OCI-LY7 (cell line): ENCODE measurements around the gene TAGLN.

Experiments
- EZH2phosphoT487 ChIP-seq: fragments of 200-600 bp; sonication (generic); IDR thresholded peaks from 2 replicates; pipeline ENCODE4 v1.6.1; 2018; ENCODE audit warnings: low read depth, borderline replicate concordance, mild to moderate bottlenecking, mixed run types, antibody characterized with exemption, low read length, moderate library complexity, mixed read lengths
- TF ChIP-seq, protein P1 (sequence below): fragments of 200-600 bp; sonication (generic); conservative IDR thresholded peaks from 2 replicates; pipeline ENCODE4 v1.5.1; 2014; ENCODE audit warnings: mild to moderate bottlenecking, antibody characterized with exemption, low read length, moderate library complexity, mixed read lengths

- TF ChIP-seq, protein P1, sequence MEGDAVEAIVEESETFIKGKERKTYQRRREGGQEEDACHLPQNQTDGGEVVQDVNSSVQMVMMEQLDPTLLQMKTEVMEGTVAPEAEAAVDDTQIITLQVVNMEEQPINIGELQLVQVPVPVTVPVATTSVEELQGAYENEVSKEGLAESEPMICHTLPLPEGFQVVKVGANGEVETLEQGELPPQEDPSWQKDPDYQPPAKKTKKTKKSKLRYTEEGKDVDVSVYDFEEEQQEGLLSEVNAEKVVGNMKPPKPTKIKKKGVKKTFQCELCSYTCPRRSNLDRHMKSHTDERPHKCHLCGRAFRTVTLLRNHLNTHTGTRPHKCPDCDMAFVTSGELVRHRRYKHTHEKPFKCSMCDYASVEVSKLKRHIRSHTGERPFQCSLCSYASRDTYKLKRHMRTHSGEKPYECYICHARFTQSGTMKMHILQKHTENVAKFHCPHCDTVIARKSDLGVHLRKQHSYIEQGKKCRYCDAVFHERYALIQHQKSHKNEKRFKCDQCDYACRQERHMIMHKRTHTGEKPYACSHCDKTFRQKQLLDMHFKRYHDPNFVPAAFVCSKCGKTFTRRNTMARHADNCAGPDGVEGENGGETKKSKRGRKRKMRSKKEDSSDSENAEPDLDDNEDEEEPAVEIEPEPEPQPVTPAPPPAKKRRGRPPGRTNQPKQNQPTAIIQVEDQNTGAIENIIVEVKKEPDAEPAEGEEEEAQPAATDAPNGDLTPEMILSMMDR = no peak
- TF ChIP-seq EZH2phosphoT487 = no peak
Measured at GRCh38 chr11:117191680-117192400, 7.3 kb upstream of the TAGLN start.
